Coronary artery (tissue), 2 donors: ENCODE measurements around the gene SLC15A5.

ENCODE experiments used
- DNase-seq: peaks from one replicate; pipeline ENCODE4 v3.0.0-alpha.2; 2017; ENCODE audit warnings: low spot score
- H3K27ac ChIP-seq, 2 donors: fragments of 200-600 bp; sonication (generic); one replicate each; pipeline ENCODE4 v1.5.1; 2016 to 2019
- H3K4me3 ChIP-seq: fragments of 200-600 bp; sonication (generic); 2 replicates; pipeline ENCODE4 v1.5.1; 2016; ENCODE audit warnings: mild to moderate bottlenecking, moderate library complexity
- CTCF ChIP-seq: fragments of 200-600 bp; sonication (generic); IDR thresholded peaks from one replicate; pipeline ENCODE4 v1.5.1; 2019; ENCODE audit warnings: antibody characterized with exemption

SLC15A5 gene

GRCh38 chr12:16158050-16158449, 119.4 kb downstream of the SLC15A5 start:
- DNase-seq: no peak
- Histone ChIP-seq H3K27ac (no peak overlapping the region), H3K4me3 (no peak overlapping the region)
- no peak for TF ChIP-seq CTCF

GRCh38 chr12:16155938-16156337, 121.5 kb downstream of the SLC15A5 start:
- Histone ChIP-seq H3K4me3 (no peak overlapping the region), H3K27ac (no peak overlapping the region)
- no peak for DNase-seq
- no peak for TF ChIP-seq CTCF

GRCh38 chr12:16154990-16155389, 122.5 kb downstream of the SLC15A5 start:
- no peak overlapping the region for H3K27ac ChIP-seq
- no peak for DNase-seq
- H3K4me3 ChIP-seq: no peak overlapping the region
- TF ChIP-seq CTCF: no peak

GRCh38 chr12:16152885-16153673, 124.4 kb downstream of the SLC15A5 start:
- TF ChIP-seq CTCF: no peak
- no peak for DNase-seq
- no peak overlapping the region for H3K4me3 ChIP-seq
- H3K27ac ChIP-seq: no peak overlapping the region

GRCh38 chr12:16150276-16150675, 127.2 kb downstream of the SLC15A5 start:
- Histone ChIP-seq H3K4me3 (no peak overlapping the region), H3K27ac (no peak overlapping the region)
- no peak for DNase-seq
- TF ChIP-seq CTCF: no peak

- H3K4me3 ChIP-seq: no peak overlapping the region
- no peak for TF ChIP-seq CTCF
- no peak overlapping the region for H3K27ac ChIP-seq
- DNase-seq: no peak
These were observed 128.5 kb downstream of the SLC15A5 start for GRCh38 chr12:16148938-16149337.
